ENCODE results near the gene CD101. TPM values are rescaled to one million over a fixed set of nuclear protein-coding genes. Genes with fewer than 3 reads are reported as not detected.

CD101 gene
- total RNA-seq, 1 experiment from 2014 or later, result 0.37 TPM

DNA sequence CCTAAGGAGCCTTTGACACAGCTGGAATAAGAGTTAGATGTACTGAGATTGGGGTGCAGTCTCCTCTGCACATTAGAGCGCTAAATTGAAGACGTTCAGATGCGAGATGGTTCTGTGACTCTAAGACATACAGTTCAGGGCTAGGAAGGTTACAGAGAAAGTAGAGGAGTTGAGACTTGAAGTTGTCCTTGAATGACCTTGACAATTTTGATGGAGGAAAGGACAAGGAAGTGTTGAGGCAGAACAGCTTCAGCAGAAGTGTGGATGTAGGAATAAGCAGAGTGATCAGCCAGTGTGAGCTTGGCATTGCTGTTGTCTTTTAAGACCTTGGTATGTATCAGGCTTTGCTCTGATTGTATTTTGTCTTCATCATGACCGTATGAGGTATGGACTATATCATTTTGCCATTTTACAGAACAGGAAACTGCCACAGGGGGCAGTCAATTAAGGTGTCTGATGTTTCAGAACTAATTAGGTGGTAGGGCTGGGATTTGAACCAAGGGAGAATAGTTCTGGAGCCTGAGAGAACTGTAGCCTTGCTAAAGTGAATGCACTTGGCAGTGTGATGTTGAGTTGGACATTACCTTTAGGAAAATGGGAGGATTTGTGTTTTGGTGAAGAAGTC lies 67.8 kb downstream of the CD101 start:
- Mint-ChIP-seq H3K27me3 (ENCODE audit: insufficient read depth, unreplicated experiment) (no peaks in the 10 kb centered on the region), H3K4me3 (ENCODE audit: unreplicated experiment) (no peak overlapping the region), H3K27ac (ENCODE audit: low read depth, unreplicated experiment) (peak overlapping the region; percentile 4), H3K4me1 (ENCODE audit: insufficient read depth, unreplicated experiment) (no peaks in the 10 kb centered on the region), H3K9me3 (ENCODE audit: unreplicated experiment) (no peaks in the 10 kb centered on the region), H3K36me3 (ENCODE audit: insufficient read depth, unreplicated experiment) (peaks cover 5% of the 10 kb centered on the region)
- intact Hi-C loops (cut with micrococcal nuclease), result loop anchor here (5.0 to 10.0 kb wide), 4 partner anchors 295 to 683 kb away; partner anchors contain the start of gene MAN1A2
- POLR2A ChIA-PET, result interaction anchor here (0.8 to 2.1 kb wide), 7 partner anchors 9 to 233 kb away, joined by 3 to 7 read pairs (median 4); partner anchors contain the start of gene TTF2
- no peak for DNase-seq (ENCODE audit: unreplicated experiment)
- CTCF ChIA-PET, result interaction anchor here (0.5 to 12.9 kb wide), 13 partner anchors 8 to 825 kb away, joined by 3 to 201 read pairs (median 5); partner anchors contain the start of gene TTF2
- BruUV-seq (replicated peaks), result no TSS peak
- TF ChIP-seq, protein P1, sequence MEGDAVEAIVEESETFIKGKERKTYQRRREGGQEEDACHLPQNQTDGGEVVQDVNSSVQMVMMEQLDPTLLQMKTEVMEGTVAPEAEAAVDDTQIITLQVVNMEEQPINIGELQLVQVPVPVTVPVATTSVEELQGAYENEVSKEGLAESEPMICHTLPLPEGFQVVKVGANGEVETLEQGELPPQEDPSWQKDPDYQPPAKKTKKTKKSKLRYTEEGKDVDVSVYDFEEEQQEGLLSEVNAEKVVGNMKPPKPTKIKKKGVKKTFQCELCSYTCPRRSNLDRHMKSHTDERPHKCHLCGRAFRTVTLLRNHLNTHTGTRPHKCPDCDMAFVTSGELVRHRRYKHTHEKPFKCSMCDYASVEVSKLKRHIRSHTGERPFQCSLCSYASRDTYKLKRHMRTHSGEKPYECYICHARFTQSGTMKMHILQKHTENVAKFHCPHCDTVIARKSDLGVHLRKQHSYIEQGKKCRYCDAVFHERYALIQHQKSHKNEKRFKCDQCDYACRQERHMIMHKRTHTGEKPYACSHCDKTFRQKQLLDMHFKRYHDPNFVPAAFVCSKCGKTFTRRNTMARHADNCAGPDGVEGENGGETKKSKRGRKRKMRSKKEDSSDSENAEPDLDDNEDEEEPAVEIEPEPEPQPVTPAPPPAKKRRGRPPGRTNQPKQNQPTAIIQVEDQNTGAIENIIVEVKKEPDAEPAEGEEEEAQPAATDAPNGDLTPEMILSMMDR (IDR thresholded peaks at IDR 0.05; ENCODE audit: unreplicated experiment), result no peak

DNA sequence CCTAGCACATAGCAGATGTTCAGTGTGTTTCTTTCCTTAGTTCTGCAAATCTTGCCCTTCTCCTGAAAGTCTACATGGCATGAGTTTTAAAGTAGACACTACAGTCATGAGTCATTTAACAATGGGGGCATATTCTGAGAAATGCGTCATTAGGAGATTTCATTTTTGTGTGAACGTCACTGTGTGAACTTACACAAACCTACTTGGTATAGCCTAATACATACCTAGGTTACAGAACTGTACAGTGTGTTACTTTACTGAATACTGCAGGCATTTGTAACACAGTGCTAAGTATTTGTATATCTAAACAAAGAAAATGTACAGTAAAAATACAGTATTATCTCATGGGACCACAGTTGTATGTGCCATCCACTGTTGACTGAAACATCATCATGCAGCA lies 68.6 kb downstream of the CD101 start:
- CTCF ChIA-PET, result interaction anchor here (0.9 to 12.9 kb wide), 5 partner anchors 10 to 216 kb away, joined by 5 to 201 read pairs (median 14); partner anchors contain the start of gene TTF2
- TF ChIP-seq, protein P1 (IDR thresholded peaks at IDR 0.05; ENCODE audit: unreplicated experiment), result no peak
- DNase-seq (ENCODE audit: unreplicated experiment), result no peak
- Mint-ChIP-seq H3K27ac (ENCODE audit: low read depth, unreplicated experiment) (no peak overlapping the region), H3K36me3 (ENCODE audit: insufficient read depth, unreplicated experiment) (peaks cover 12% of the 10 kb centered on the region), H3K4me1 (ENCODE audit: insufficient read depth, unreplicated experiment) (no peaks in the 10 kb centered on the region), H3K27me3 (ENCODE audit: insufficient read depth, unreplicated experiment) (no peaks in the 10 kb centered on the region), H3K4me3 (ENCODE audit: unreplicated experiment) (no peak overlapping the region), H3K9me3 (ENCODE audit: unreplicated experiment) (no peaks in the 10 kb centered on the region)
- intact Hi-C loops (cut with micrococcal nuclease), result no loop called here
- POLR2A ChIA-PET, result interaction anchor here (0.7 to 2.1 kb wide), 5 partner anchors 8 to 215 kb away, joined by 3 to 6 read pairs (median 3); partner anchors contain the start of gene TTF2
- no TSS peak for BruUV-seq (replicated peaks)

DNA sequence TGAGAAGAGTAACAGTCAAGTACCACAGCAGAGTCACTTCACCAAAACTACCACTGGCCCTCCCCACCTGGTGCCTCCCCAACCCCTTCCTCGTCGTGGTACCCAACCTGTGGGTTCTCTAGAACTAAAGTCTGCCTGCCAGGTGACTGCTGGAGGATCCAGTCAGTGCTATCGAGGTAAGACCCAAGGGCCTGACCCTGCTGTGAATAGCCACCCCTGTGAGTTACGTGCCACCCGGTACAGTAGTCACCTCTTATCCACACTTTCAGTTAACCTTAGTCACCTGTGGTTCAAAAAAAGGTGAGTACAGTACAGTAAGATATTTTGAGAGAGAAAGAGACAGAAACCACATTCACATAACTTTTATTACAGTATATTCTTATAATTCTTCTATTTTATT lies 75.1 kb downstream of the CD101 start:
- no peaks in the 10 kb centered on the region for H3K9me3 Mint-ChIP-seq (ENCODE audit: unreplicated experiment)
- ChIA-PET POLR2A (interaction anchor here (0.8 to 2.6 kb wide), 7 partner anchors 14 to 208 kb away, joined by 3 to 34 read pairs (median 6); partner anchors contain the start of gene TTF2), CTCF (interaction anchor here (0.7 to 12.9 kb wide), 8 partner anchors 7 to 208 kb away, joined by 3 to 201 read pairs (median 4); no protein-coding TSS in a partner anchor)
- no peak for DNase-seq (ENCODE audit: unreplicated experiment)
- H3K4me1 Mint-ChIP-seq (ENCODE audit: insufficient read depth, unreplicated experiment), result peaks cover 10% of the 10 kb centered on the region
- BruUV-seq (replicated peaks), result no TSS peak
- no peaks in the 10 kb centered on the region for H3K27me3 Mint-ChIP-seq (ENCODE audit: insufficient read depth, unreplicated experiment)
- no peak overlapping the region for H3K4me3 Mint-ChIP-seq (ENCODE audit: unreplicated experiment)
- intact Hi-C loops (cut with micrococcal nuclease), result loop anchor here (1.0 kb wide), 1 partner anchor 17 kb away; no protein-coding TSS in a partner anchor
- TF ChIP-seq, protein P1 (IDR thresholded peaks at IDR 0.05; ENCODE audit: unreplicated experiment), result no peak
- peaks cover 56% of the 10 kb centered on the region for H3K36me3 Mint-ChIP-seq (ENCODE audit: insufficient read depth, unreplicated experiment)
- peak overlapping the region; percentile 80 for H3K27ac Mint-ChIP-seq (ENCODE audit: low read depth, unreplicated experiment)

DNA sequence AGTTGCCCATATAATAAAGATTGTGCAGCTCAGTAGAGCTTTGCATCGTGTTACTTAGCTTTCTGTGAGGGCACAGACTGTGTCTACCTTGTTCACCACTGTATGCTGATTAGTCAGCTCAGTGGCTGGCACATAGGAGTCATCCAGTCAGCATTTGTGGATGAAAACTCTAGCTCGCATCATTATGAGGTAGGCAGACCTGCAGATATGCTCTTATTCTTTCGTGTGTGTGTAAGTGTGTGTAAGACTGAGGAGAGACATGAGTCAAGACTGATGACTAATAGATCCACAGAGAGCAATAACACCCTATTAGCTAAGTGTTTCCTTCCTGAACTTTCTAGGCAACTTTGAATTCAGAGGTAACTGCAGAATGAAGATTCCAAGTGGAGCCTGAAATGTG lies 75.7 kb downstream of the CD101 start:
- peak; percentile 87 for DNase-seq (ENCODE audit: unreplicated experiment)
- ChIA-PET POLR2A (interaction anchor here (0.5 to 2.6 kb wide), 9 partner anchors 14 to 208 kb away, joined by 3 to 34 read pairs (median 3); partner anchors contain the start of gene TTF2), CTCF (interaction anchor here (0.7 to 1.5 kb wide), 7 partner anchors 8 to 207 kb away, joined by 3 to 10 read pairs (median 5); no protein-coding TSS in a partner anchor)
- Mint-ChIP-seq H3K9me3 (ENCODE audit: unreplicated experiment) (no peaks in the 10 kb centered on the region), H3K4me3 (ENCODE audit: unreplicated experiment) (no peak overlapping the region), H3K36me3 (ENCODE audit: insufficient read depth, unreplicated experiment) (peaks cover 62% of the 10 kb centered on the region), H3K27ac (ENCODE audit: low read depth, unreplicated experiment) (peak overlapping the region; percentile 80), H3K27me3 (ENCODE audit: insufficient read depth, unreplicated experiment) (no peaks in the 10 kb centered on the region), H3K4me1 (ENCODE audit: insufficient read depth, unreplicated experiment) (peaks cover 10% of the 10 kb centered on the region)
- no TSS peak for BruUV-seq (replicated peaks)
- intact Hi-C loops (cut with micrococcal nuclease), result loop anchor here (1.0 kb wide), 1 partner anchor 16 kb away; no protein-coding TSS in a partner anchor
- TF ChIP-seq, protein P1 (IDR thresholded peaks at IDR 0.05; ENCODE audit: unreplicated experiment), result no peak

Data from MCF 10A (cell line).